ENCODE results near the gene TBC1D14.

Gene TBC1D14

GRCh38 chr4:6929812-6930464 is 20.3 kb downstream of the TBC1D14 start:
- no peak for DNase-seq (ENCODE audit: low spot score)

DNA sequence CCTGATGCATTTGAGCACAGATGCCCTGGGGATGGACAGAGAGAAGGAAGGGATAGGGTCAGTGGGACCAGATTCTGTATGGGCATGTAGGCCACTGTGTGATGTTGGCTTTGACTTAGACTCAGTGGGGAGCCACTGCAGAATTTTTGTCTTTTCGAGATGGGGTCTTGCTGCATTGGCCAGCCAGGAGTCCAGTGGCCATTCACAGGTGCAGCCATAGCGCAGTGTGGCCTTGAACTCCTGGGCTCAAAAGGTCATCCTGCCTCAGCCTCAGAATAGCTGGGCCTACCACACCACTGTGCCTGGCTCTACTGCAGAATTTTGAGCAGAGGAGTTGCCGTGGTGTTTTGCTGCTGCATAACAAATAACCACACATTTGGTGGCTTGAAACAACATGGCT is 22.8 kb downstream of the TBC1D14 start:
- DNase-seq (ENCODE audit: low spot score) = no peak

DNA sequence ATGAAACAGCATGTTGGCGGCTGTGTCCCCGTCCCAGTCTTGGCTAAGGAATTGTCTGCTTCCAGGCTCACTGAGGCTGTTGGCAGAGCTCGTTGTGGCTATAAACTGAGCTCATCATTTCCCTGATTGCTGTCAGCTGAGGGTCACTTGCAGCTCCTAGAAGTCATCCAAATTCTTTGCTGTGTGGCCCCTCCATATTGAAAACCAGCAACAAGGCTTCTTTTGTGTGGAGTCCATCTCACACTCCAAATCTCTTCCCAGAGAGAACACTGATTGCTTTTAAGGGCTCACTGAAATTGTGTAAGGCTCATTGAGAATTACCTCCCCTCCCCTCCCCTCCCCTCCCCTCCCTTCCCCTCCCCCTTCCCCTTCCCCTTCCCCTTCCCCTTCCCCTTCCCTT is 23.3 kb downstream of the TBC1D14 start:
- no peak for DNase-seq (ENCODE audit: low spot score)

- no peak for DNase-seq (ENCODE audit: low spot score)
Observed at GRCh38 chr4:6933691-6934430, 24.2 kb downstream of the TBC1D14 start.

DNA sequence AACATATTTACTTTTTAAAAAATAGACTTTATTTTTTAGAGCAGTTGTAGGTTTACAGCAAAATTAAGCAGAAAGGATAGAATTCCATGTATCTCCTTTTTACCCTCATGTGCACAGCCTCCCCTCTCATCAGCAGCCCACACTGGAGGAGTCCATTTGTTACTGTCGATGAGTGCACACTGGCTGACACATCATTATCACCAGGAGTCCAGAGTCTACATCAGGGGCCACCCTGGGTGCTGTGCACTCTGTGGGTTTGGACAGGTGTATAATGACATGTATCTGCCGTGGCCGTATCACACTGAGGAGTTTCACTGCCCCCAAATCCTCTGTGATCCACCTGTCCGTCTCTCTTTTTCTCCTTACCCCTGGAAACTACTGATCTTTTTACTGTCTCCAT is 26.3 kb downstream of the TBC1D14 start:
- no peak for DNase-seq (ENCODE audit: low spot score)

- no peak for DNase-seq (ENCODE audit: low spot score)
Observed at GRCh38 chr4:6937201-6937600, 27.6 kb downstream of the TBC1D14 start.

GRCh38 chr4:6937754-6938153 is 28.1 kb downstream of the TBC1D14 start:
- no peak for DNase-seq (ENCODE audit: low spot score)

GRCh38 chr4:6938237-6938636 is 28.6 kb downstream of the TBC1D14 start:
- DNase-seq (ENCODE audit: low spot score) = no peak

DNA sequence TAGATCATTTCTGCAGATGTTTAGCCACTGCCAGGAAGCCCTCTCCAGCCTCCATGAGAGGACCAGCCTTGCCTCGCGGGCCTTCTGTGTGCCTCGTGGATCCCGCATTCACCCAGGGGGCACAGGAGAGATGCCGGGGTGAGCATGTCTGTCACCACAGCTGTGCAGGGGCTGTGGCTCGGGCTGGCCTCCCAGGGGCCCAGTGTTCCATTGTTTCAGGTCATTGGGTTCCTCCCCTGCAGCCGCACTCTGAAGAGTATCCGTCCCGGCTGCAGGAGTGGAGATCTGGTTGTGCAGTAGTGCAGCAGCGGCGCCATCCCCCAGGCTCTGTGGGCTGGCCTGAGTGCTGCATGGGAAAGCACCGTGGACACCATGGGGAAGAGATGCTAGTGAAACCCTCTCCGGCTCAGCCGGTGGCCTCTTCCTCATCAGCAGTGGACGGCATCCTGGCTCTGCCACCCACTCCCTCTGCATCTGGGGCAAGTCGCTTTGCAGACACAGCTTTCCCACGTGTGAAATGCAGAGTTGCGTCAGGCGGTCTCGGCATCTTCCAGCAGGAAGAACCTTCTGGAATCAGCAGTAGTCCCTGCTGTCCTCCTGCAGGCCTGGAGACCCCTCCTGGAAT is 29.1 kb downstream of the TBC1D14 start:
- no peak for DNase-seq (ENCODE audit: low spot score)

- DNase-seq (ENCODE audit: low spot score) = no peak
Observed at GRCh38 chr4:6939761-6940743, 30.4 kb downstream of the TBC1D14 start.

DNA sequence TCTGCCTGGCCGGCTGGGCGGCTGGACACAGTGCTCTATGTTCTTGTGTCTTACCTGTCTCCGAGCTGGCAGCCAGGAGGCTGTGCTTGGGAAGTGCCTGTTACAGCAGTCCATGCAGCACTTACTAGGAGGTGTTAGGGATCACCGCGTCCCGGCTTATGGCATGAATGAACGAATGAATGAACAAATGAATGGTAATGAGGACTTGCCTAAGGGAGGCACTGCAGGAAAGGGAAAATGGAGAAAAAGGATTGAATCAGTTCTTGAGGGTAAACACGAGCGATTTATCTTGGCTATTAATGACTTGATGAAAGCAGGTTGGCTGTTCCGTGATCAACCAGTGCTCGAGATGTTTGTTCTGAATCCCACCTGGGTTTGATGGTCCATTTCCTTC is 31.1 kb downstream of the TBC1D14 start:
- DNase-seq (ENCODE audit: low spot score) = no peak

GRCh38 chr4:6941796-6942195 is 32.2 kb downstream of the TBC1D14 start:
- DNase-seq (ENCODE audit: low spot score) = no peak

DNA sequence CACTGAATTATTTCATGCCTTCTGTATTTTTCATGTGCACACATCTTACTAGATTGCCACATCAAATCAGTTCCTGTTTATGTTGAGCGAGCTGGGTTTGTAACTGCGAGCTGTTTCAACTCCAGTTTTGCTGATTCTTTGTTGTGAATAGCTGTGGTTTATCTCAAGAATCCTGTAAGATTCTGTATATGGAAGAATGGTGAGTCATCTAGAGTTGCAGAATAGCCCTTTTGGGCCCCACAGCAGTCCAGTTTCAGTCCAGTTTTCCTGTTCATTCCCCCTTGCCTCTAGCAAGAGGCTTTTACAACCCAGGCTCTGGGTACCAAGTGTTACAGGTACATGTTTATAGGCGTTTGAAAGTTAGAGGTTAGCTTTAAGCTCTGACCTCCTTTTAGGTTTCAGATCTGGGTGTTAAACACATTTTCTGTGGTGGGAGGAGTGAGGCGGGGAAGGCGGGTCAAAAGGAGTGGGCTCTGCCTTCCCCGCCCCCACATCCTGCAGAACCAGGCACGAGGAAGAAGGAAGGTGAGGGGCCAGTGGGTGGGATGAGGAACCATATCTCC is 32.7 kb downstream of the TBC1D14 start:
- DNase-seq (ENCODE audit: low spot score) = peak; percentile 94

- no peak for DNase-seq (ENCODE audit: low spot score)
Observed at GRCh38 chr4:6943012-6943884, 33.6 kb downstream of the TBC1D14 start.

DNA sequence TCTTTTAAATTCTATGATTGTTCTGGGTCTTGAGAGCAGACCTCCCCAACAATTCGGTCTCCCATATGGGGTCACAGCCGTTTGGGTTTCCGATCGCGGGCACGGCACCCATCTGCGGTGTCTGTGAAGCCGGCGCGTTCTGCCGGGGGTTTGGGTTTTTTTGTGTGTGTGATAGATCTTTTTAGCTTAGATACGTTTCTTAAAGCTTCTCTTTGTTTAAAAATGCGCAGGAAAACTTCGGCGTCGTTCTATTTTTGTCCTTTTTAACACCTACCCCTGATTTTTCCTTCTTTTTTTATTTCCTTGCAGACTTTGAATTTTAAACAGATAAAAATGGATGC is 34.2 kb downstream of the TBC1D14 start:
- DNase-seq (ENCODE audit: low spot score) = no peak

DNA sequence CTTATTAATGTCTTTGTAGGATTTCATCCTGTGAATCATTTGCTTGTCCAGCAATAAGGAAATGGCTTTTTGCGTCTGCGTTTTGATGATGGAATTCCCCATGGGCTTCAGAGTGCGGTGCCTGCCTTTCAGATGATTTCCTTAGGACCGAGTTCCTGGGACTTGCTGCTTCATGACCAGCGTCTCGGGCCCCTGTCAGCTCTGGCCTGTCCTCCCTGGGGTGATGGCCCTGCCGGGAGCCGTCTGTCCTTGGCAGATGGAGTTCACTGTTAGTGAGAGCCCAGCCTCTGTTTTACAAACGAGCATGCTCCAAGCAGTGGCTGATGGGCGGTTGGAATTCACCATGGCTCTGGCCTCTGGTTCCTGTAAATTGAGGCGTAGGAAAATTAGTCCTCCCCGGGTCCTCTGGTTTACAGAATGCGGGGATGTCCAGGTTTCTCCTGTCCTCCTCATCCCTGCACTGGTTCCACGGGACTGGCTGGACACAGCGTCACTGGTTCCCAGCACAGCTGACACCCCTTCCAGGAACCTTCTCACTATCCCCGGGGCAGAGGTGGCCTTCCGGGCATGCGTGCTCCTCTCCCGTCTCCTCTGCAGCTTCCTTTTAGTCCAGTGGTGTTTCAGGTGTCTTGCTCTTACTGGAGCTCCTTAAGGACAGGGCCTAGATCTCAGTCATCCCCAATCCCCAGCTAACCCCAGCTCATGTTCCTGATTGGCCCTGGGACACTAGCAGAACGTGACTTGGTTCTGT is 34.9 kb downstream of the TBC1D14 start:
- no peak for DNase-seq (ENCODE audit: low spot score)

DNA sequence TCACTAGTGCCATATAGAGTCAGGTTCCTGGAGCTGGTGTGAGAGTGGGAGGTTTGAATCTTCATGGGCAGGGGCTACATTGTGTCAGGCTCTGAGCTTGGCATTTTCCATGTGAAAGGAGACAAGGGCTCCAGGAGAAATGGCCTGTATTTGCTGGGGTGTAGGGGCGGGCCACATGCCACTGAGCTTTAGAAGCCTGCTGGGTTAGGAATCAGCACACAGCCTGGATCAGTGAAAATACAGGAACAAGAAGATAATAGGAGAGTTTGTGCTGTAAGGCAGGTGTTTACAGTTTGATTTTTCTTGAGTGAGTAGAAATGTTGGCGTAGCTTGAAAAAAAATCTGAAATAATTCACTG is 35.4 kb downstream of the TBC1D14 start:
- DNase-seq (ENCODE audit: low spot score) = no peak

- DNase-seq (ENCODE audit: low spot score) = no peak
Observed at GRCh38 chr4:6946497-6946896, 36.9 kb downstream of the TBC1D14 start.

DNA sequence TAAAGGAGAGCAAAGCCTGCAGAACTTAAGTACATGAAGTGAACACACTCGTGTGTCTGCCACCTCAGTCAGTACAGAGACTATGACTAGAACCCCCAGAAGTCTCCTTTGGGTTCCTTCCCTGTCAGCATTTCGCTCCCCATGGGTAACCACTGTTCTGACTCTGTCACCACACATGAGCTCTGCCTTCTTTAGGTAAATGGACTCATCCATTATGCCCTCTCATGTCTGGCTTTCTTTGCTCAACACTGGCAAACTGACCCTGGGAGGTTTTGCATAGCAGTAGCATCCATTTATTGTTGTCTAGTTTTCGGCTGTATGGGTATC is 38.5 kb downstream of the TBC1D14 start:
- no peak for DNase-seq (ENCODE audit: low spot score)

- no peak for DNase-seq (ENCODE audit: low spot score)
Observed at GRCh38 chr4:6951880-6952381, 42.3 kb downstream of the TBC1D14 start.

Data from hepatic stellate cell (primary cell).